IPS-20b (cell line): Measurements from ENCODE around the gene HIGD1A.

Experiments used
- H3K27ac ChIP-seq: one replicate; pipeline ENCODE4 v1.5.1; 2013; ENCODE audit warnings: low read length
- H3K27me3 ChIP-seq: 2 replicates; pipeline ENCODE4 v1.6.1; 2013; ENCODE audit warnings: mild to moderate bottlenecking, low read length, inconsistent platforms; ENCODE audit not compliant: insufficient read depth
- H3K36me3 ChIP-seq: 2 replicates; pipeline ENCODE4 v1.6.1; 2013; ENCODE audit warnings: low read depth, mild to moderate bottlenecking, inconsistent platforms, low read length, moderate library complexity; ENCODE audit not compliant: insufficient read depth
- H3K4me1 ChIP-seq: 2 replicates; pipeline ENCODE4 v1.6.1; 2013; ENCODE audit warnings: mild to moderate bottlenecking, control low read depth, inconsistent platforms, low read length, moderate library complexity; ENCODE audit not compliant: insufficient read depth
- H3K4me3 ChIP-seq: 2 replicates; pipeline ENCODE4 v1.5.1; 2013; ENCODE audit warnings: mild to moderate bottlenecking, low read length, inconsistent platforms
- H3K9ac ChIP-seq: 2 replicates; pipeline ENCODE4 v1.6.1; 2013; ENCODE audit warnings: low read depth, mild to moderate bottlenecking, inconsistent platforms, low read length, moderate library complexity
- H3K9me3 ChIP-seq: 2 replicates; pipeline ENCODE4 v1.6.1; 2013; ENCODE audit warnings: mild to moderate bottlenecking, low read depth, low read length, inconsistent platforms; ENCODE audit not compliant: insufficient read depth

HIGD1A gene

GRCh38 chr3:42807929-42808328 lies 3.6 kb upstream of the HIGD1A start:
- Histone ChIP-seq H3K9me3 (no peaks in the 10 kb centered on the region), H3K27me3 (peaks cover 19% of the 10 kb centered on the region), H3K4me1 (peaks cover 6% of the 10 kb centered on the region; the same call in 1 of the 2 replicates), H3K27ac (no peak overlapping the region), H3K9ac (no peak overlapping the region), H3K4me3 (no peak overlapping the region), H3K36me3 (no peaks in the 10 kb centered on the region)

GRCh38 chr3:42805141-42805821 lies 991 bp upstream of the HIGD1A start:
- H3K27ac ChIP-seq = no peak overlapping the region

GRCh38 chr3:42804831-42805132 lies 492 bp upstream of the HIGD1A start:
- Histone ChIP-seq H3K9me3 (no peaks in the 10 kb centered on the region), H3K9ac (peak overlapping the region; percentile 64; the same call in 1 of the 2 replicates), H3K27me3 (peaks cover 19% of the 10 kb centered on the region), H3K27ac (no peak overlapping the region), H3K36me3 (no peaks in the 10 kb centered on the region), H3K4me1 (peaks cover 10% of the 10 kb centered on the region; the same call in 1 of the 2 replicates), H3K4me3 (peak overlapping the region; percentile 91)

More at GRCh38 chr3:42805141-42805821, 991 bp upstream of the HIGD1A start:
- Histone ChIP-seq H3K27me3 (peaks cover 19% of the 10 kb centered on the region), H3K36me3 (no peaks in the 10 kb centered on the region), H3K9ac (peak overlapping the region; percentile 64; the same call in 1 of the 2 replicates), H3K4me1 (peaks cover 10% of the 10 kb centered on the region; the same call in 1 of the 2 replicates), H3K4me3 (peak overlapping the region; percentile 91), H3K9me3 (no peaks in the 10 kb centered on the region)

- H3K9me3 ChIP-seq = no peaks in the 10 kb centered on the region
- no peaks in the 10 kb centered on the region for H3K36me3 ChIP-seq
- peak overlapping the region; percentile 92 for H3K9ac ChIP-seq
- peaks cover 16% of the 10 kb centered on the region; the same call in 1 of the 2 replicates for H3K4me1 ChIP-seq
- H3K4me3 ChIP-seq = peak overlapping the region; percentile 91
- peak overlapping the region; percentile 20 for H3K27ac ChIP-seq
- peaks cover 19% of the 10 kb centered on the region for H3K27me3 ChIP-seq
These were observed 730 bp downstream of the HIGD1A start for GRCh38 chr3:42803414-42804105.

- no peaks in the 10 kb centered on the region for H3K36me3 ChIP-seq
- peak overlapping the region; percentile 92; the same call in 1 of the 2 replicates for H3K9ac ChIP-seq
- peak overlapping the region; percentile 20 for H3K27ac ChIP-seq
- H3K4me1 ChIP-seq = peaks cover 16% of the 10 kb centered on the region; the same call in 1 of the 2 replicates
- peak overlapping the region; percentile 91 for H3K4me3 ChIP-seq
- no peaks in the 10 kb centered on the region for H3K9me3 ChIP-seq
- H3K27me3 ChIP-seq = peaks cover 19% of the 10 kb centered on the region
These were observed 1.3 kb downstream of the HIGD1A start for GRCh38 chr3:42802876-42803413.

- Histone ChIP-seq H3K9ac (no peak overlapping the region), H3K9me3 (no peaks in the 10 kb centered on the region), H3K4me3 (no peak overlapping the region), H3K27ac (no peak overlapping the region), H3K36me3 (no peaks in the 10 kb centered on the region), H3K4me1 (peaks cover 16% of the 10 kb centered on the region; the same call in 1 of the 2 replicates), H3K27me3 (peaks cover 19% of the 10 kb centered on the region)
These were observed 2.5 kb downstream of the HIGD1A start for GRCh38 chr3:42801784-42802183.

GRCh38 chr3:42801048-42801620 lies 3.2 kb downstream of the HIGD1A start:
- Histone ChIP-seq H3K36me3 (no peaks in the 10 kb centered on the region), H3K27ac (no peak overlapping the region), H3K4me3 (no peak overlapping the region), H3K9me3 (no peaks in the 10 kb centered on the region), H3K4me1 (peaks cover 20% of the 10 kb centered on the region; the same call in 1 of the 2 replicates), H3K9ac (no peak overlapping the region), H3K27me3 (peaks cover 15% of the 10 kb centered on the region)

GRCh38 chr3:42800251-42800650 lies 4.0 kb downstream of the HIGD1A start:
- Histone ChIP-seq H3K4me1 (peaks cover 26% of the 10 kb centered on the region; the same call in 1 of the 2 replicates), H3K4me3 (no peak overlapping the region), H3K36me3 (no peaks in the 10 kb centered on the region), H3K27ac (no peak overlapping the region), H3K9me3 (no peaks in the 10 kb centered on the region), H3K9ac (no peak overlapping the region), H3K27me3 (peaks cover 6% of the 10 kb centered on the region)

GRCh38 chr3:42799376-42799775 lies 4.9 kb downstream of the HIGD1A start:
- Histone ChIP-seq H3K4me3 (no peak overlapping the region), H3K4me1 (peaks cover 22% of the 10 kb centered on the region; the same call in 1 of the 2 replicates), H3K9ac (peak overlapping the region; percentile 51; the same call in 1 of the 2 replicates), H3K27me3 (no peaks in the 10 kb centered on the region), H3K36me3 (no peaks in the 10 kb centered on the region), H3K9me3 (no peaks in the 10 kb centered on the region), H3K27ac (no peak overlapping the region)

- Histone ChIP-seq H3K4me3 (0 out of 2 replicates have a peak overlapping the region, but pooled peaks have one; percentile 26), H3K4me1 (peaks cover 16% of the 10 kb centered on the region; the same call in 1 of the 2 replicates), H3K27ac (no peak overlapping the region), H3K9me3 (no peaks in the 10 kb centered on the region), H3K9ac (peak overlapping the region; percentile 32; the same call in 1 of the 2 replicates), H3K36me3 (peaks cover 19% of the 10 kb centered on the region), H3K27me3 (no peaks in the 10 kb centered on the region)
These were observed 7.9 kb downstream of the HIGD1A start for GRCh38 chr3:42796332-42796885.

GRCh38 chr3:42795621-42796181 lies 8.6 kb downstream of the HIGD1A start:
- no peak overlapping the region for H3K9ac ChIP-seq
- H3K4me3 ChIP-seq = 0 out of 2 replicates have a peak overlapping the region, but pooled peaks have one; percentile 26
- H3K27me3 ChIP-seq = no peaks in the 10 kb centered on the region
- H3K9me3 ChIP-seq = no peaks in the 10 kb centered on the region
- peaks cover 26% of the 10 kb centered on the region for H3K36me3 ChIP-seq
- H3K4me1 ChIP-seq = peaks cover 16% of the 10 kb centered on the region; the same call in 1 of the 2 replicates
- no peak overlapping the region for H3K27ac ChIP-seq
